Measurements from ENCODE around the gene SEC14L1.
"Not testable (repeated sequence)": the region's sequence is repeated elsewhere in the genome, so short reads cannot be mapped to it uniquely, and the experiment has no call there.

Gene SEC14L1

DNA sequence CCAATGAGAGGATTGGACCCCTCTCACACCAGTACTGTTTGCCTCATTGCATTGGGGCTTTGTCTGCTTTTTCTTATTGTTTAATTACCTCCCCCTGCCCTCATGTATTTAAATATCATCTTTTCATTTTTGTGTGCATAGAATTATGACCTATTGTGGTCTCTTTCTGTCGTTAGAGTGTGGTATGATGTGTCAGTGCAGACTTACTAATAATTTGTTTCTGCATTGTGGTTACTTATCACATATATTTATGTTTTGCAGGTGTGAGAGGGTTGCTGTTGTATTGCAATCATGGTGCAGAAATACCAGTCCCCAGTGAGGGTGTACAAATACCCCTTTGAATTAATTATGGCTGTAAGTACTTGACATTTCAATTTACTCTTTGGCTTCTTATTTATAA lies 2.5 kb downstream of the SEC14L1 start:
- DNase-seq: no peak

GRCh38 chr17:77144227-77144626 lies 3.5 kb downstream of the SEC14L1 start:
- DNase-seq: no peak

- no peak for DNase-seq
These were observed 4.4 kb downstream of the SEC14L1 start for GRCh38 chr17:77145224-77145611.

DNA sequence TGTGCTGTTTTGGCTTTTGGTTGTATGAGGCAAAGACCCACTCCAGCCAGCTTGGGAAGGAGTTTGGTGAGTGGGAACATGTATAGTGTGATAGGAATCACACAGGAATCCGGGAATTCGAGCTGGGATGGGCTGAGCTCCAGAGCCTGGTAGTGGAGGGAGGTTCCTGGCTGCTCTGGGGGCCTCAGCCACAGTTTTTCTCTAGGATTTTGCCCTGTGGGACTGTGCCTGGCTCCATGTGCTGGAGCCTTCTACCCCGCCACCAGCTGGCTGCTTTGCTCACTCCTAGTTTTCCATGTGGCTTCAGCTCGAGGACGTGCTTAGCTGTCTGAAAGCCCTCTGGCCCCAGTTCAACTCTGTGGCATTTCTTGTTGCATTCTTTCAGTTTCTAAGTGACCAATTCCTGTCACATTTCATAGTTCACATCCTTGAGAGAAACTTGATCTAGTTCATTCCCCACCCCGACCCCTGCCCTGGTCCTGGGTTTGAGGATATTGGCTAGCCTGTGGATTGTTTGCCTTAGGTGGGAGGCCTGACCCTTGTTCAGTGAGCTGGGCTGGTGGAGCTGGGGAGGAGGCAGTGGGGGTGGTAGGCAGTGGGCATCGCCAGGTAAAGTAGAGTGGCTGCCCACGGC lies 5.0 kb downstream of the SEC14L1 start:
- no peak for DNase-seq

- no peak for DNase-seq
These were observed 5.5 kb downstream of the SEC14L1 start for GRCh38 chr17:77146246-77146632.

- DNase-seq: no peak
These were observed 6.1 kb downstream of the SEC14L1 start for GRCh38 chr17:77146882-77147281.

- DNase-seq: no peak
These were observed 6.6 kb downstream of the SEC14L1 start for GRCh38 chr17:77147357-77147801.

DNA sequence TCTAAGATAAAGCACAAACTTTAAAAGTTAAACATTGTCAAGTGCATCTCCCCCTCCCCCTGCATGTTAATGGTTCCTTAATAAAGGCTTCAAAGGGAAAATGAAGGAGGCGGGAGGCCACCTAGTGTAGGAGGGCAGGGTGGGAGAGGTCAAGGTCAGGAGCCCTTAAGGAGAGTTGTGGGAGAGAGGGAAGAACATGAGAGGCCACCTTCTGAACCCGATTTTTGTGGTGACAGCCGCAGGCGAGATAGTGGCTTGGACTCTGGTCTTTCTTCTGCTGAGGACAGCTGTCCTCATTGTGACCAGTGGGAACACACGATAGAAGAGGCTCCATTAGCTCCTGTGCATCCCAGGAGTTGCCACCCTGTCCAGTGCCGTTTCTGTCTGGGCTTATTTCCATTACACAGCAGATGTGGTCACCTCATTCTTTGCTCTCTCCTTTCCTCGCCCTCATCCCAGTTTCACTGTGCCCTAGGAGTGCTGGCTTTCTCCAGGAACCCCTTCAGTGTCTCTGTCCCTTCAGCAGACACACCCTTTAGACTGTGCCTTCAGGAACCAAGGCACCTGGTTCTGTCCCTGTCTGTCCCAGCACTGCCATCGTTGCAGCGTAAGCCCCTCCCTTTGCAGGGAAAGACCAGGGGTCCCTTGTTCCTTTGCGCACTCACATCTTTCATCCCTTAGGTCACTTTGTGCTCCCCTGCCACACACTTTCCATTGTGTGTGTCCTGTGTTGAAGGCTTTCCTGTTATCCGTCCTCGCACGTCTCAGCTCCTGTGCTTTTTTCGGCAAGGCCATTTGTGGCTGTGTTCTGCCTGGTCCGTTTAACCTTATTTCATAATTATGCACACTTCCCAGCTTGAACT lies 7.5 kb downstream of the SEC14L1 start:
- DNase-seq: no peak

- DNase-seq: no peak
These were observed 8.3 kb downstream of the SEC14L1 start for GRCh38 chr17:77148940-77149510.

- no peak for DNase-seq
These were observed 9.4 kb downstream of the SEC14L1 start for GRCh38 chr17:77150196-77150595.

DNA sequence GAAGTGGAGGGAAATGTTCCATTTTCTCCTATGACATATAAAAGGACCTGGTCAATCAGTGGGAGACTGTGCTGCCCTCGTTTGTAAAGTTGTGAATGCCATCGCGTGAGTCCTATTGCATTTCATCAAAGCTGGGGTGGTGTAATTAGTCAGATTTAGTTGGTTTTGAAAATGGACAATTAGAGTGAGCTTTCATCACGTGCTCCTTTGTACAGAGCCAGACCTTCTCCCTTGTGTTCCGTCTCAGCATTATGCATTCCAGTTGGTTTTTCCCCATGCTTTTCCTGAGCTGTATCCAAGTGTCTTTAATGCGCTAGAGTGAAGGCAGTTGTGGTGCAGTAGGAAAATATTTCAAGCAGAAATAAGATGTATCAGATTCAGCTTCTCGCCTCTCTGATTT lies 10.4 kb downstream of the SEC14L1 start:
- DNase-seq: no peak

DNA sequence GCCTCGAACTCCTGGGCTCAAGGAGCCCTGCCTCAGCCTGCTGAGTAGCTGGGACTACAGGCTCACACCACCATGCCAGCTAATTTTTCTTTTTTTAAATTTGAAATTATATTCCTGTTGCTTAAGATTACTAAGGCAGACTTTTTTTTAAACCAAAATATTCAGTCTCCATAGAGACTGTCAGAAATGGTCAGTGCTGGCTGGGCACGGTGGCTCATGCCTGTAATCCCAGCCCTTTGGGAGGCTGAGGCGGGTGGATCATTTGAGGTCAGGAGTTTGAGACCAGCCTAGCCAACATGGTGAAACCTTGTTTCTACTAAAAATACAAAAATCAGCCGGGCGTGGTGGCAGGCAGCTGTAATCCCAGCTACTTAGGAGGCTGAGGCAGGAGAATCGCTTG lies 11.3 kb downstream of the SEC14L1 start:
- DNase-seq: not testable (repeated sequence)

DNA sequence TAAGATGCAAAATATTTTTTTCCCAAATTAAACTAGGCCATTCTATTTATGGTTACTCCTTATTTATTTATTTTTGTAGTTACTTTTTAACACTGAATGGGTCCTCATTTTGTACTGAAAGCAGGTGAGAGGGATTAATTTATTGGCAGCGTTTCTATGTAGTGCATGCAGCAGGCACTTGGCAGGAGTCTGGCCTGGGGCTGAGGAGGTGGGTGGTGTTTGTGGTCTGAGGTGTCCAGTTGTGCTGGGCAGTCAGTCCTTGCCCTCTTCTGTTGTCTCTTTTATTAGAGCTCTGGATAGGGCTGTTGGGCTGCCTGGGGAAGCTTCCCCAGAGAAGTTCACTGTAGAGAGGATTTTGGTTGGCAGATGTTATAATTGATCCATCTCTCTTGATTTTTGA lies 12.7 kb downstream of the SEC14L1 start:
- DNase-seq: no peak

DNA sequence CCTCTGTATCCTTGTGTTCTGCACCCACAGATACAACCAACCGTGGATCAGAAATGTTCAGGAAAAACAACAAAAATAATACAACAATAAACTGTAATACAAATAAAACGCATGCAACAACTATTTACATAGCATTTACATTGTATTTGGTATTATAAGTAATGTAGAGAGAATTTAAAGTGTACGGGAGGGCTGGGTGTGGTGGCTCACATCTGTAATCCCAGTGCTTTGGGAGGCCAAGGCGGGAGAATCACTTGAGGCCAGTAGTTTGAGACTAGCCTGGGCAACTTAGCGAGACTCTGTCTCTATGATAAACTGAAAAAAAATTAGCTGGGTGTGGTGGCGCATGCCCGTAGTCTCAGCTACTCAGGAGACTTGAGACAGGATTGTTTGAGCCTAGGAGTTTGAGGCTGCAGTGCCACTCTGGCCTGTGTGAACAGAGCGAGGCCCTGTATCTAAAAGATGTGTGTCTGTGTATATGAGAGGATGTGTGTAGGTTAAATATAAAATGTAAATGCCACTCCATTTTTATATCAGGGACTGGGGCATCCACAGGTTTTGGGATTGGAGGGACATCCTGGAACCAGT lies 13.3 kb downstream of the SEC14L1 start:
- DNase-seq: no peak

DNA sequence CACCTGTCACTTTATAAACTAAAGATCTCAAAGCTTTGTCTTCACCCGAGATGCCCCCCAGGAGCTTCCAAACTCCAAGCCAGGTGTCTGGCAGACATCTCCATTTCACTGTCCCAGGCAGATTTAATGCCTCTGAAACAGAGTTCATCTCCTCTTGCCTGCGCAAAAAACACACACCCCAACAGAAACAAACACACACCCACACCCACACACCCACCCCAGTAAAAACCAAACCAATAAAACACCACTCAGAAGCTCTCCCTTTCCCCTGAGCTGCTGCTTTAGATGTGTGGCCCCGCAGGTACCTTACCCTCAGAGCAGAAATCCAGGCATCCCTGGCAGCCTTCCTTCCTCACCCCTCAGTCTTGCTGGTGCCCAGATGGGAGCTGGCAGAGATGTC lies 14.4 kb downstream of the SEC14L1 start:
- no peak for DNase-seq

- DNase-seq: not testable (repeated sequence)
These were observed 17.0 kb downstream of the SEC14L1 start for GRCh38 chr17:77157766-77158165.

DNA sequence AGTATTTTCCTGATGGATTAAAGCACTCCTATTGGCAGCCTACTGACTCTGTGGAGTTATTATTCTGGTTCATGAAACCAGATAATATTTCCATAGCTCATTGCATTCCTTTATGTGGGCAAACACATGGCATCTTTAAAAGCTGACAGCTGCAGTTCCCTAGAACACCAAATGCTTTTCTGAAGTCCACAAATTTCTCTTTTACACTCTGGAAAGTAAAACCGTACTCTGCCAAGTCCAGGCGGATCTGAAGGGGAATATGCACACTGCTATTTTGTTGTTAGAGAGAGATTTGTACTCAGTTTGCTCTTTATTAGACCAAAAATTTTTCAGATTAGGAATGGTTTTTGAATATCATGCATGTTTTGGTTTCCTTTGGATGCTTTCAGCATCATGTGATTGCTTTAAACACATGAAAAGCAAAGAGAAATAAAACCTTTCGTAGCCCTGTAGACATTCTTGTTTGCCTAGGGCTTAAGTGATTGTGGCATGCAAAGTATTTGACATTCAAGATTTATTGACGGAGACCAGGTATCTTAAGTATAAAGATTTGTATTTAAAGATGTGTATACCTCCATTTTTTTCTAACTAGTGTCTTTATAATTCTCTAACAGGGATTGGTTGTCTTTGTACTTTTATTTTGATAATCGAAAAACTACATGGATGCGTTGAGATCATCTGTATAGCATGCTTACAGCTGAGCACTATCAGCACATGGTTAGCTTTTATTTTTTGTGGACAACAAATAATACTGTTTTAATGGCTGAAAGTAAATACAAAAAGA lies 19.5 kb downstream of the SEC14L1 start:
- no peak for DNase-seq

DNA sequence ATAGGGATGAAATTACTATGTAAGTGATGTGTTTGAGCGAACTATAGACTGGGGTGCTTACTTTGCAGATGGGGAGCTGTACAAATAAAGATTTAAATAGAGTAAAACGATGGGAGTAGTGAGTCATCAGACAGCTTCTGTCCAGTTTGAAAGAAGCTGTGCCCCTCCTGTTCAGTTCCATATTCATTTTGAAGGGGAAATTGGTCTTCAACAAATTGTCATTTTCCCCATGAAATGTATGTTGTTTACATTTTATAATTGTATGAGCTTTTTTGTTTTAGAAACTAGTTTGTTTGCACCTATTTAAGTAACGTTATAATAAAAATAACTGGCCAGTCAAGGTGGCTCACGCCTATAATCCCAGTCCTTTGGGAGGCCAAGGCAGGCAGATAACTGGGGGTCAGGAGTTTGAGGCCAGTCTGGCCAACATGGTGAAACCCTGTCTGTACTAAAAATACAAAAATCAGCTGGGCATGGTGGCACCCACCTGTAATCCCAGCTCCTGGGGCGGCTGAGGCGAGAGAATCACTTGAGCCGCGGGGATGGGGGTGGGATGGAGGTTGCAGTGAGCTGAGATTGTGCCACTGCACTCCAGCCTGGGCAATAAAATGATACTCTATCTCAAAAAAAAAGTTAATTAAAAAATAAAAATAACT lies 20.2 kb downstream of the SEC14L1 start:
- DNase-seq: no peak

DNA sequence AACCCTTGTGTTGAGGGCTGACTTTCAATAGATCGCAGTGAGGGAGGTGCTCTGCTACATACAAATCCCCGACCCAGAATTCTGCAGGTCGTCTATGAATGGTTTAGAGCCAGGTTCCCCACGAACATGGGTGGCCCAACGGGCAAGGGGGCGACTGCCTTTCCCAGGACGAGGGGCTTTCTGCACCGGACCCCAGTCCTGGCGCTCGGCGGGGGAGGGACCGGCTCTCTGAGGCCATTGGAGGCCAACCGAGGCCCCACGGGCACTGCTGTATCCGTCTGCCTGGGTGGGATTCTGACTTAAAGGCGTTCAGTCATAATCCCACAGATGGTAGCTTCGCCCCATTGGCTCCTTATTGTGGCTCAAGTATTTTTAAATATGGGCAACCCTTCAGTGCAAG lies 21.2 kb downstream of the SEC14L1 start:
- no peak for DNase-seq

DNA sequence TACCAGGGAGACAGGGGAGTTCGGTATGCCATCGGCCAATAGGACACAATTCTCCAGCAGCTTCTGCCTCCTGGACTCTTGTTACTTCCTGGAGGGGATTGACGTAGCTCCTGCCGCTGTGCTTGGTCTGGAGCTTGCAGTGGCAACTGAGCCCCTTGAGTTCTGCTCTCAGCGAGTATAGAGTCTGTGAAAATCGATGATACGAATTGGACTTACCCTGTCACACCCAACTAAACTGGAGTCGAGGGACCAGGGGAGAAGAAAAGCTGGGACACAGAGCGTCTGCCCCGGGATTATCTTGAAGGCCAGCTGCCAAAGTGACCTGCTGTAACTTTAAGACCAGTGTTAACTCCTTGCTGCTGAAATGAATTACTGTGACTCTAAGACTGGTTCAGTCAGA lies 22.2 kb downstream of the SEC14L1 start:
- no peak for DNase-seq

DNA sequence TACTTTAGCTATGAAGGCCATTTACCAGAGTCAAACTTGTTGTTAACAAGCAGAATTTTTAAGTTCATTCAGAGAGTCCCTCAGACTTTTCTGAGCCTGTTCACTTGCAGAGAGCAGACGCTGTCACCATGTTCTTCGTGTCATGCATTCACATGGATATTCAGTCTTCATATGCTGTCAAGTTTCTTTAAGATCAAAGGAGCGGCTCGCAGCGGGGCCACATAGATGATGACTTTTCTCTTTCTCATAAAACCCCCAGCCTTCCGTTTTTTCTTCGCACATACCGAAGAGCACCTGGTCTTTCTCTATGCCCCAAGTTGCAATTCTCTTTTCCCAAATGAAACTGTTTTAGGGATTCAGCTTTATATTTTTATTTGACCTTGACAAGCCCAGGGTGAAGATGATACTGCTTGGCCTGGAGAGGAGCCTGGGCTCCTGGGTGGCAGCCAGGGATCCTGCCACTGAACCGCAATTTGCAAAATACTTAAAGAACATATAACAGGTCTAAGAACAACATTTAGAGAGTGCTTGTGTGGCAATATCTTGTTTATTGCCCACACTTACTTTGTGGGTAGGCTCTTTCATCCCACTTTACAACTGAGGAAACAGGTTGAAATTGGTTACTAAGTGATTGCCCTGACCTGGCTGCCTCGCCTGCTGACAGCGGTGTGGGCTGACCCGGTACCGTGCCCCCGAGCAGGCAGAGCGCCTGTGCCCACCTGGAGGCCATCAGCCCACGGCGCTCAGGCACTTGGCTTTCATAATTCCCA lies 22.9 kb downstream of the SEC14L1 start:
- DNase-seq: no peak

Measured in amniotic stem cell (primary cell).